ENCODE data around the gene TBC1D3I.

TBC1D3I gene

GRCh38 chr17:36205637-36206485 is 58.5 kb downstream of the TBC1D3I start:
- no peak for DNase-seq

GRCh38 chr17:36204724-36205500 is 59.5 kb downstream of the TBC1D3I start:
- no peak for DNase-seq

All from 8988T (cell line).